Measurements from ENCODE around the gene SPAG16.

The SPAG16 gene

GRCh38 chr2:214410918-214411554 is 1126.8 kb downstream of the SPAG16 start, which contains the start of gene VWC2L:
VWC2L (plus strand) TSS chr2:214411054; CDS start chr2:214414194, 3,140 bp downstream.
- DNase-seq: peak; percentile 31

DNA sequence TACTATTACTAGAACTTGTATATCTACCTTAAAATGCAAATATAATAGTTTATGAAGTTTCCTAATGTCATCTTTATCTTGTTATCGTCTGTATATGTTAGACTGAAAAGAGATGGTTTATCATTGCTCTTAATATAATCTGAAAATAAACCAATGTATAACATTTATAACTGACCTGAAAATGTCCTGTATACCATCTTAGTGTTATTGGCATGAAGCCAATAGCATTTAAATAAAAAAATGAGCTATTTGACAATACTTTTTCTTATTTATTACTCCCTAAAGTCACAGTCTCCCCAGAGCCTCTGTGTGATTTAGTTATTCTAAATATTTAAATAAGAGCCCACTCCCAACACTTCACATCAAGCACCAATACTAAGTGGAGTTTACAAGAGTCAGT is 1128.4 kb downstream of the SPAG16 start:
- DNase-seq: no peak

DNA sequence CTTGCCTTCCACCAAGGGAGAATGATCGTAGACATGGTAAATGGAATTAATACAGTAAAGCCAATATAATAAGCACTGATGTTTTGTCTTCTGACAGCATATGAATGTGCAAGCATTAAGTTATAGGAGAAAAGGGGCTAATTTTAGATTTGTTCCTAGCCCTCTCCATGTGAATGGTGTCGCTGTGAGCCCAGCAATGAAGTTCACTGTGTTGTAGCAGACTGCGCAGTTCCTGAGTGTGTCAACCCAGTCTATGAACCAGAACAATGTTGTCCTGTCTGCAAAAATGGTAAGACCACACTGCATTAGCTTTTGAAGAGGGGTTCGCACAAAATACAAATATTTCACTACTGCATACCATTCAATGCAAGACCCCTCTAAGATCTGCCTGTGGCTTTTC is 1152.2 kb downstream of the SPAG16 start:
- no peak for DNase-seq

DNA sequence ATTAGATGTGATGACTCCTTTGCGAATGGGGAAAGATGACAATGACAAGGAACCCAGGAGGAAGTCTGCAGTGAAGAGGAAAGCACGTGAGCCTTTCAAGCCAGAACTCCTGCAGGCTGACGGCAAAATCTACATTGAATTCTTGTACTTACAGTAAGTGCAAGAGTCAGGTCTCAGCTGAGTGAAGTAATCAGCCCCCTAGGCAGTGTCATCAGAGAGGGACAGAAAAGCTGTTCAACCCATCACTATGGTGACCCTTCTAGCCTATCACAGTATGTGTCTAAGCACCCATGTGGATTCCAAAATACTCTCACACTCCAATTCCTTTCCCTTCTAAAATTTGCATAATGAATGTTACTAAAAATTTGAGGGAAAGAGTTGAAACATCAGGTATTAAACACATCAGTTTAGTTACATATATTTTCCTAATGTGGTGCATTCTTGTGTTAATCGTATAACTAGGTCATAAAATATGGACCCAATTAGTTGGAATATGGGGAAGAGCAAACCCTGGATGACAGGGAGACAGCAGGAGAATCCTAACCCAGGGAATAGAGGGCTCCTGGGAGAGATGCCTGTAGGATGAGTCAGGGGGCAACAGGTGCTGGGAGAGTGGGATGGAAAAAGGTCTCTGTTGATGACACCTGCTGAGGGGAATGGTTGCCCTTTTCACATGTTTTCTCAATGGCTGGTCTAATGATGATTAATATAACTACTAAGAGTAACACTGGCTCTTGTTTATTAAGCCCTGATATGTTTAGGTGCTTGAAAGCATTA is 1166.0 kb downstream of the SPAG16 start:
- DNase-seq: no peak

DNA sequence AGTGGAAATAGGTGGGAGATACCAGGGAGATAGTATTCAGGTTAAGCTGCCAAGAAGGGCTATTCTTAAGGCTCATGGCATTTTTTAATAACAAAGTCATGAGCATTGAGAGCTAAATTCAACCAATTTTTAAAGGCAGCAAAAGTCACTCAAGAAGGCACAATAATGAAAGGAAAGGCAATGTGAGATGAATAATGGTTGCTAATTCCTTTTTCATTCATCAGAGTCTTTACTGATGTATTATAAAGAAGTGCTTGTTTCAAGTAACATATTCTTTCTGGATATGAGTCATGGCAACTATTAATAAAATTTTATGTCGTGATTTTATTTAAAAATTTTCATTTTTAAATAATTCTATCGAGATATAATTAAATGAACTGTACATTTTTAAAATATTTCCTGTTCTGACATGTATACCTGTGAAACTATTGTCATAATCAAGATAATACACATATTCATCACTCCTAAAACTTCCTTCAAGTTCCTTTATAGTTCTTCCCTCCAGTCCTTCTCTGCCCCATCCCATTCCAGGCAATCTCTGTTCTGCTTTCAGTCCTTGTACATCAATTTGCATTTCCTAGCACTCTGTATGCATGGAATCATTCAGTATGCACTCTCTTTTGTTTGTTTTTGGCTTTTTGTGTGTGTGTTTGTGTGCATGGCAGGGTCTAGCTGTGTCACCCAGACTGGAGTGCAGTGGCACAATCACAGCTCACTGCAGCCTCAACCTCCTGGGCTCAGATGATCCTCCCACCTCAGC is 1167.4 kb downstream of the SPAG16 start:
- DNase-seq: no peak

Data from CD4-positive, alpha-beta T cell treated with Interleukin-17A for 4 hours (primary cell).